ENCODE data around the gene SCAF11.
A peak's percentile ranks its signal among the peaks of the same experiment; 100 is the strongest.

Gene SCAF11

GRCh38 chr12:45994736-45995135, 4.4 kb upstream of the SCAF11 start:
- no peaks in the 10 kb centered on the region for H3K9me3 ChIP-seq (replicated peaks; ENCODE audit: low read length)

GRCh38 chr12:45991284-45992249, 1.2 kb upstream of the SCAF11 start:
- H3K9me3 ChIP-seq (replicated peaks; ENCODE audit: low read length): no peaks in the 10 kb centered on the region
- H3K4me2 ChIP-seq (ENCODE audit: low read length): peak overlapping the region; percentile 89
- H3K4me1 ChIP-seq (ENCODE audit: control insufficient read depth, insufficient read depth, low read length): peaks cover 20% of the 10 kb centered on the region
- peaks cover 3% of the 10 kb centered on the region for H3K36me3 ChIP-seq (ENCODE audit: insufficient read depth, low read length)
- H3K4me3 ChIP-seq (ENCODE audit: low read length): peak overlapping the region; percentile 90
- H3K27me3 ChIP-seq (ENCODE audit: control insufficient read depth, insufficient read depth, low read length): no peaks in the 10 kb centered on the region
- peak overlapping the region; percentile 82 for H3K9ac ChIP-seq (ENCODE audit: low read depth, low read length)

More at GRCh38 chr12:45994736-45995135, 4.4 kb upstream of the SCAF11 start:
- Histone ChIP-seq H3K36me3 (ENCODE audit: insufficient read depth, low read length) (no peaks in the 10 kb centered on the region), H3K4me1 (ENCODE audit: control insufficient read depth, insufficient read depth, low read length) (no peaks in the 10 kb centered on the region), H3K4me2 (ENCODE audit: low read length) (no peak overlapping the region), H3K4me3 (ENCODE audit: low read length) (no peak overlapping the region), H3K9ac (ENCODE audit: low read depth, low read length) (no peak overlapping the region), H3K27me3 (ENCODE audit: control insufficient read depth, insufficient read depth, low read length) (no peaks in the 10 kb centered on the region)

GRCh38 chr12:45989721-45990467, 480 bp downstream of the SCAF11 start:
- H3K4me2 ChIP-seq (ENCODE audit: low read length): peak overlapping the region; percentile 86
- no peaks in the 10 kb centered on the region for H3K9me3 ChIP-seq (replicated peaks; ENCODE audit: low read length)
- peaks cover 20% of the 10 kb centered on the region for H3K4me1 ChIP-seq (ENCODE audit: control insufficient read depth, insufficient read depth, low read length)
- peaks cover 7% of the 10 kb centered on the region for H3K36me3 ChIP-seq (ENCODE audit: insufficient read depth, low read length)
- no peaks in the 10 kb centered on the region for H3K27me3 ChIP-seq (ENCODE audit: control insufficient read depth, insufficient read depth, low read length)
- peak overlapping the region; percentile 82 for H3K4me3 ChIP-seq (ENCODE audit: low read length)
- peak overlapping the region; percentile 95 for H3K9ac ChIP-seq (ENCODE audit: low read depth, low read length)

- Histone ChIP-seq H3K4me2 (ENCODE audit: low read length) (peak overlapping the region; percentile 86), H3K9me3 (replicated peaks; ENCODE audit: low read length) (no peaks in the 10 kb centered on the region), H3K36me3 (ENCODE audit: insufficient read depth, low read length) (peaks cover 7% of the 10 kb centered on the region), H3K4me3 (ENCODE audit: low read length) (peak overlapping the region; percentile 82), H3K9ac (ENCODE audit: low read depth, low read length) (peak overlapping the region; percentile 95), H3K27me3 (ENCODE audit: control insufficient read depth, insufficient read depth, low read length) (no peaks in the 10 kb centered on the region), H3K4me1 (ENCODE audit: control insufficient read depth, insufficient read depth, low read length) (peaks cover 20% of the 10 kb centered on the region)
Observed at GRCh38 chr12:45989287-45989686, 1.1 kb downstream of the SCAF11 start.

- no peaks in the 10 kb centered on the region for H3K9me3 ChIP-seq (replicated peaks; ENCODE audit: low read length)
- H3K9ac ChIP-seq (ENCODE audit: low read depth, low read length): peak overlapping the region; percentile 95
- H3K27me3 ChIP-seq (ENCODE audit: control insufficient read depth, insufficient read depth, low read length): no peaks in the 10 kb centered on the region
- H3K4me1 ChIP-seq (ENCODE audit: control insufficient read depth, insufficient read depth, low read length): peaks cover 20% of the 10 kb centered on the region
- peaks cover 7% of the 10 kb centered on the region for H3K36me3 ChIP-seq (ENCODE audit: insufficient read depth, low read length)
- H3K4me2 ChIP-seq (ENCODE audit: low read length): peak overlapping the region; percentile 86
- peak overlapping the region; percentile 82 for H3K4me3 ChIP-seq (ENCODE audit: low read length)
Observed at GRCh38 chr12:45988264-45988663, 2.1 kb downstream of the SCAF11 start.

GRCh38 chr12:45987340-45987727, 3.0 kb downstream of the SCAF11 start:
- H3K4me3 ChIP-seq (ENCODE audit: low read length): no peak overlapping the region
- H3K4me1 ChIP-seq (ENCODE audit: control insufficient read depth, insufficient read depth, low read length): peaks cover 20% of the 10 kb centered on the region
- peaks cover 7% of the 10 kb centered on the region for H3K36me3 ChIP-seq (ENCODE audit: insufficient read depth, low read length)
- peak overlapping the region; percentile 86 for H3K4me2 ChIP-seq (ENCODE audit: low read length)
- no peak overlapping the region for H3K9ac ChIP-seq (ENCODE audit: low read depth, low read length)
- H3K9me3 ChIP-seq (replicated peaks; ENCODE audit: low read length): no peaks in the 10 kb centered on the region
- no peaks in the 10 kb centered on the region for H3K27me3 ChIP-seq (ENCODE audit: control insufficient read depth, insufficient read depth, low read length)

- Histone ChIP-seq H3K4me3 (ENCODE audit: low read length) (no peak overlapping the region), H3K27me3 (ENCODE audit: control insufficient read depth, insufficient read depth, low read length) (no peaks in the 10 kb centered on the region), H3K36me3 (ENCODE audit: insufficient read depth, low read length) (peaks cover 7% of the 10 kb centered on the region), H3K4me2 (ENCODE audit: low read length) (no peak overlapping the region), H3K4me1 (ENCODE audit: control insufficient read depth, insufficient read depth, low read length) (peaks cover 20% of the 10 kb centered on the region), H3K9me3 (replicated peaks; ENCODE audit: low read length) (no peaks in the 10 kb centered on the region), H3K9ac (ENCODE audit: low read depth, low read length) (no peak overlapping the region)
Observed at GRCh38 chr12:45986641-45987339, 3.6 kb downstream of the SCAF11 start.

- no peaks in the 10 kb centered on the region for H3K9me3 ChIP-seq (replicated peaks; ENCODE audit: low read length)
- H3K4me2 ChIP-seq (ENCODE audit: low read length): no peak overlapping the region
- H3K4me1 ChIP-seq (ENCODE audit: control insufficient read depth, insufficient read depth, low read length): peaks cover 11% of the 10 kb centered on the region
- H3K9ac ChIP-seq (ENCODE audit: low read depth, low read length): no peak overlapping the region
- no peaks in the 10 kb centered on the region for H3K27me3 ChIP-seq (ENCODE audit: control insufficient read depth, insufficient read depth, low read length)
- peaks cover 3% of the 10 kb centered on the region for H3K36me3 ChIP-seq (ENCODE audit: insufficient read depth, low read length)
- H3K4me3 ChIP-seq (ENCODE audit: low read length): no peak overlapping the region
Observed at GRCh38 chr12:45981075-45981837, 9.1 kb downstream of the SCAF11 start.

GRCh38 chr12:45980540-45980939, 9.8 kb downstream of the SCAF11 start:
- H3K4me2 ChIP-seq (ENCODE audit: low read length): no peak overlapping the region
- H3K4me3 ChIP-seq (ENCODE audit: low read length): no peak overlapping the region
- H3K9me3 ChIP-seq (replicated peaks; ENCODE audit: low read length): no peaks in the 10 kb centered on the region
- no peak overlapping the region for H3K9ac ChIP-seq (ENCODE audit: low read depth, low read length)
- H3K27me3 ChIP-seq (ENCODE audit: control insufficient read depth, insufficient read depth, low read length): no peaks in the 10 kb centered on the region
- H3K36me3 ChIP-seq (ENCODE audit: insufficient read depth, low read length): peaks cover 2% of the 10 kb centered on the region
- H3K4me1 ChIP-seq (ENCODE audit: control insufficient read depth, insufficient read depth, low read length): peaks cover 11% of the 10 kb centered on the region

GRCh38 chr12:45978108-45978507, 12.3 kb downstream of the SCAF11 start:
- H3K4me2 ChIP-seq (ENCODE audit: low read length): no peak overlapping the region
- H3K9me3 ChIP-seq (replicated peaks; ENCODE audit: low read length): no peaks in the 10 kb centered on the region
- no peaks in the 10 kb centered on the region for H3K27me3 ChIP-seq (ENCODE audit: control insufficient read depth, insufficient read depth, low read length)
- H3K4me3 ChIP-seq (ENCODE audit: low read length): no peak overlapping the region
- peaks cover 28% of the 10 kb centered on the region for H3K4me1 ChIP-seq (ENCODE audit: control insufficient read depth, insufficient read depth, low read length)
- H3K9ac ChIP-seq (ENCODE audit: low read depth, low read length): no peak overlapping the region
- peaks cover 8% of the 10 kb centered on the region for H3K36me3 ChIP-seq (ENCODE audit: insufficient read depth, low read length)

All from skeletal muscle satellite cell (primary cell).